Measurements from ENCODE around the gene SPATA16.
"Not testable (repeated sequence)": the region's sequence is repeated elsewhere in the genome, so short reads cannot be mapped to it uniquely, and the experiment has no call there.

SPATA16 gene

GRCh38 chr3:173004681-173005080, 136.4 kb downstream of the SPATA16 start:
- DNase-seq (ENCODE audit: low read depth) = no peak

- DNase-seq (ENCODE audit: low read depth) = no peak
These were observed 137.1 kb downstream of the SPATA16 start for GRCh38 chr3:173003956-173004355.

GRCh38 chr3:173003471-173003870, 137.6 kb downstream of the SPATA16 start:
- no peak for DNase-seq (ENCODE audit: low read depth)

GRCh38 chr3:173001622-173002021, 139.4 kb downstream of the SPATA16 start:
- no peak for DNase-seq (ENCODE audit: low read depth)

GRCh38 chr3:173000553-173000952, 140.5 kb downstream of the SPATA16 start:
- DNase-seq (ENCODE audit: low read depth) = no peak

- DNase-seq (ENCODE audit: low read depth) = no peak
These were observed 147.6 kb downstream of the SPATA16 start for GRCh38 chr3:172993412-172993811.

GRCh38 chr3:172991424-172991996, 149.5 kb downstream of the SPATA16 start:
- DNase-seq (ENCODE audit: low read depth) = no peak

- no peak for DNase-seq (ENCODE audit: low read depth)
These were observed 151.7 kb downstream of the SPATA16 start for GRCh38 chr3:172989373-172989772.

GRCh38 chr3:172987273-172987672, 153.8 kb downstream of the SPATA16 start:
- DNase-seq (ENCODE audit: low read depth) = peak; percentile 41

- no peak for DNase-seq (ENCODE audit: low read depth)
These were observed 156.1 kb downstream of the SPATA16 start for GRCh38 chr3:172984914-172985313.

GRCh38 chr3:172982736-172983364, 158.2 kb downstream of the SPATA16 start:
- DNase-seq (ENCODE audit: low read depth) = peak; percentile 32

GRCh38 chr3:172981407-172981983, 159.5 kb downstream of the SPATA16 start:
- no peak for DNase-seq (ENCODE audit: low read depth)

- peak; percentile 7 for DNase-seq (ENCODE audit: low read depth)
These were observed 160.2 kb downstream of the SPATA16 start for GRCh38 chr3:172980849-172981248.

- DNase-seq (ENCODE audit: low read depth) = no peak
These were observed 163.3 kb downstream of the SPATA16 start for GRCh38 chr3:172977696-172978095.

GRCh38 chr3:172974969-172975368, 166.1 kb downstream of the SPATA16 start:
- no peak for DNase-seq (ENCODE audit: low read depth)

- no peak for DNase-seq (ENCODE audit: low read depth)
These were observed 167.2 kb downstream of the SPATA16 start for GRCh38 chr3:172973799-172974198.

- no peak for DNase-seq (ENCODE audit: low read depth)
These were observed 168.3 kb downstream of the SPATA16 start for GRCh38 chr3:172972717-172973116.

GRCh38 chr3:172972067-172972466, 169.0 kb downstream of the SPATA16 start:
- no peak for DNase-seq (ENCODE audit: low read depth)

GRCh38 chr3:172968646-172969045, 172.4 kb downstream of the SPATA16 start:
- DNase-seq (ENCODE audit: low read depth) = no peak

- DNase-seq (ENCODE audit: low read depth) = peak; percentile 73
These were observed 175.8 kb downstream of the SPATA16 start for GRCh38 chr3:172965256-172965655.

- not testable (repeated sequence) for DNase-seq (ENCODE audit: low read depth)
These were observed 180.3 kb downstream of the SPATA16 start for GRCh38 chr3:172960626-172961182.

- no peak for DNase-seq (ENCODE audit: low read depth)
These were observed 182.5 kb downstream of the SPATA16 start for GRCh38 chr3:172958565-172958964.

- DNase-seq (ENCODE audit: low read depth) = no peak
These were observed 187.5 kb downstream of the SPATA16 start for GRCh38 chr3:172953571-172953970.
